Measurements from ENCODE around the gene FKBP2.

- TF ChIP-seq CTCF (optimal IDR thresholded peaks at IDR 0.05 in 1 of 3, IDR thresholded peaks at IDR 0.05 in 1 of 3, conservative IDR thresholded peaks at IDR 0.05 in 1 of 3; ENCODE audit: extremely low read depth in 1 of 3, insufficient read depth in 2 of 3, low read length in 3 of 3) (no peak), EZH2 (IDR thresholded peaks at IDR 0.05; ENCODE audit: low read length) (no peak)
These were observed 4.5 kb downstream of the FKBP2 start for GRCh38 chr11:64245401-64245796.

All from keratinocyte (primary cell).